Thyroid gland (tissue), 4 donors: ENCODE data around the gene ST3GAL3.

Experiments
- POLR2A ChIP-seq, 2 donors: fragments of 450-650 bp; IDR thresholded peaks; one replicate each; pipeline ENCODE4 v1.6.1; 2017; ENCODE audit warnings: antibody characterized with exemption in 2 of 2, mild to moderate bottlenecking in 2 of 2, moderate library complexity in 1 of 2
- TF ChIP-seq, protein P1 (sequence below), 6 experiments: fragments of 200-600 bp in 3 of 6; fragments of 450-650 bp in 3 of 6; sonication (generic) in 3 of 6; IDR thresholded peaks; one replicate each; pipeline ENCODE4 v1.5.1; 2016 to 2019; ENCODE audit warnings: antibody characterized with exemption in 6 of 6, mild to moderate bottlenecking in 2 of 6, inconsistent platforms in 1 of 6, moderate library complexity in 1 of 6

DNA sequence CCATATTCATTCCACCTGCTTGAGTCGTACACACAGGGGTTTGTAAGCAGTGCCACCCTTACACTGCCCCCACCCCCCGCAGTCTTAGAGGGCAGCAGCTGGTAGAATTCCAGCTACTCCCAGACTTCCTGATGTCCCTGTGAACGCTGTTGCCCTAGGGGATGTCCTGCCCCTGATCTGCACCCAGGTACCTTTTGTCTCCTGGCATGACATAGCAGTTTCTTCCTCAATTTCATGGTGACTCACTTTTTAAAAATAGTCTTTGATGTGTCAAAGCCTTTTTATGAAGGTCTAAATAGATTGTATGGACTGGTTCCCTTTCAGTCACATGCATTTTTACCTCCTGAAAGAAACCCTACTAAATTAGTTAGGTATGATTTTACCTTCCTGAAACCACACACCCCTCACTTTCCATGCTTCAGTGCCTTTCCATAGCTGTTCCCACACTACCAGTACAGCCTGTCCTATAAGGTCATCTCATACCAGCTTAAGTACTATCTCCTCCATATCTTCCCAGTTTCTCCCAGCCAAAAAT, 76.4 kb downstream of the ST3GAL3 start:
- TF ChIP-seq, protein P1, sequence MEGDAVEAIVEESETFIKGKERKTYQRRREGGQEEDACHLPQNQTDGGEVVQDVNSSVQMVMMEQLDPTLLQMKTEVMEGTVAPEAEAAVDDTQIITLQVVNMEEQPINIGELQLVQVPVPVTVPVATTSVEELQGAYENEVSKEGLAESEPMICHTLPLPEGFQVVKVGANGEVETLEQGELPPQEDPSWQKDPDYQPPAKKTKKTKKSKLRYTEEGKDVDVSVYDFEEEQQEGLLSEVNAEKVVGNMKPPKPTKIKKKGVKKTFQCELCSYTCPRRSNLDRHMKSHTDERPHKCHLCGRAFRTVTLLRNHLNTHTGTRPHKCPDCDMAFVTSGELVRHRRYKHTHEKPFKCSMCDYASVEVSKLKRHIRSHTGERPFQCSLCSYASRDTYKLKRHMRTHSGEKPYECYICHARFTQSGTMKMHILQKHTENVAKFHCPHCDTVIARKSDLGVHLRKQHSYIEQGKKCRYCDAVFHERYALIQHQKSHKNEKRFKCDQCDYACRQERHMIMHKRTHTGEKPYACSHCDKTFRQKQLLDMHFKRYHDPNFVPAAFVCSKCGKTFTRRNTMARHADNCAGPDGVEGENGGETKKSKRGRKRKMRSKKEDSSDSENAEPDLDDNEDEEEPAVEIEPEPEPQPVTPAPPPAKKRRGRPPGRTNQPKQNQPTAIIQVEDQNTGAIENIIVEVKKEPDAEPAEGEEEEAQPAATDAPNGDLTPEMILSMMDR (IDR thresholded peaks at IDR 0.05): no peak
- no peak for TF ChIP-seq POLR2A (IDR thresholded peaks at IDR 0.05)
